AG09309 (cell line): ENCODE data around the gene NMNAT1.

Experiments
- DNase-seq: peaks from one replicate; pipeline ENCODE4 v3.0.0-alpha.2; 2010; ENCODE audit warnings: low read depth
- H3K4me3 ChIP-seq: 2 replicates; pipeline ENCODE4 v1.5.1; 2011; ENCODE audit warnings: mild to moderate bottlenecking, low read depth, low read length, moderate library complexity; ENCODE audit not compliant: control insufficient read depth
- CTCF ChIP-seq: IDR thresholded peaks from 2 replicates; pipeline ENCODE4 v1.5.1; 2011; ENCODE audit warnings: mild to moderate bottlenecking, low read depth, low read length, inconsistent platforms; ENCODE audit not compliant: insufficient read depth, control insufficient read depth; ENCODE audit errors: missing control alignments

The NMNAT1 gene

GRCh38 chr1:9942939-9943788 is at the start of gene NMNAT1, which contains the start of gene LZIC:
Gene NMNAT1, plus strand, starts transcription at chr1:9943475. Its CDS starts 28,599 bp downstream, at chr1:9972074.
Gene LZIC, minus strand, starts transcription at chr1:9943391. Its CDS starts 6,772 bp downstream, at chr1:9936619.
- H3K4me3 ChIP-seq = peak within 1 kb of the TSS; percentile 80
- no peak for TF ChIP-seq CTCF
- DNase-seq = peak; percentile 68

- H3K4me3 ChIP-seq = no peak overlapping the region
- no peak for TF ChIP-seq CTCF
- DNase-seq = no peak
Observed at GRCh38 chr1:9894115-9894514, 49.2 kb upstream of the NMNAT1 start.

GRCh38 chr1:9900142-9901043 is 42.9 kb upstream of the NMNAT1 start:
- H3K4me3 ChIP-seq = no peak overlapping the region
- no peak for DNase-seq
- no peak for TF ChIP-seq CTCF

- DNase-seq = no peak
- TF ChIP-seq CTCF = no peak
- no peak overlapping the region for H3K4me3 ChIP-seq
Observed at GRCh38 chr1:9901148-9902059, 41.9 kb upstream of the NMNAT1 start.

DNA sequence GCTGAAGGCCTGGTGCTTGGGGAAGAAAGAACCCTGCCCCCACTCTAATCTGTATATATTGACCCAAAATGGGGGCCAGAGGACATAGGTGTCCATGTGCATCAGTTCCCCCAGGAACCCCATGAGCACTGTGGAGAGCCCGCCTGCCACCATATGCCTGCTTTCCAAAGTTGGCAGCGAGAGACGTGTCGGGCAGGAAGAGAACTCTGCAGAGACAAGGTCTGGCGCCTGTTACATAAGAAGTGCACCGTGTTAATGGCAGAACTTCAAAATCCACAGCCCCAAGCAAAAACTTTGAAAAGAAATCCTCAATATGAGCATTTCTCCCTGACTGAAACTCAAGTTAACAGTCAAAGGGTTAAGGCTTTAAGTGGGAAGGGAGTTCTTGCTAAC is 41.2 kb upstream of the NMNAT1 start:
- no peak overlapping the region for H3K4me3 ChIP-seq
- no peak for DNase-seq
- no peak for TF ChIP-seq CTCF

GRCh38 chr1:9903801-9904527 is 39.3 kb upstream of the NMNAT1 start:
- no peak for TF ChIP-seq CTCF
- DNase-seq = no peak
- H3K4me3 ChIP-seq = no peak overlapping the region
